Kidney (tissue), 14 donors: ENCODE data around the gene B3GALT2. TPM values are rescaled to one million over a fixed set of nuclear protein-coding genes. Genes with fewer than 3 reads are reported as not detected.

Experiments
- DNase-seq, 5 donors: peaks; one replicate each; pipeline ENCODE4 v3.0.0-alpha.2; 2013 to 2020
- FAIRE-seq: peaks from 2 replicates; lab custom pipeline; 2012; peaks lifted over from hg19 to GRCh38; lab: Jason Lieb, UNC
- H3K27ac ChIP-seq, 2 donors: one replicate each; pipeline ENCODE4 v1.7.0; 2013; ENCODE audit warnings: low read depth in 2 of 2, low read length in 2 of 2, inconsistent platforms in 1 of 2
- H3K27me3 ChIP-seq: one replicate; pipeline ENCODE4 v1.7.1; 2013; ENCODE audit warnings: low read length, inconsistent platforms; ENCODE audit not compliant: control insufficient read depth, insufficient read depth
- H3K36me3 ChIP-seq, 3 donors: one replicate each; pipeline versions ENCODE4 v1.7.0 to v1.7.1; 2013; ENCODE audit warnings: low read length in 3 of 3, control low read depth in 1 of 3, inconsistent platforms in 1 of 3; ENCODE audit not compliant: insufficient read depth in 3 of 3, control insufficient read depth in 2 of 3
- H3K4me1 ChIP-seq, 3 donors: one replicate each; pipeline versions ENCODE4 v1.7.0 to v1.7.1; 2013; ENCODE audit warnings: low read length in 3 of 3, inconsistent platforms in 1 of 3, low read depth in 1 of 3; ENCODE audit not compliant: control insufficient read depth in 2 of 3, insufficient read depth in 2 of 3
- H3K4me3 ChIP-seq, 3 donors: one replicate each; pipeline versions ENCODE4 v1.7.0 to v1.8.1; 2013; ENCODE audit warnings: low read length in 3 of 3, control low read depth in 1 of 3, inconsistent platforms in 1 of 3
- H3K9ac ChIP-seq, 3 donors: one replicate each; pipeline versions ENCODE4 v1.7.0 to v1.7.1; 2013; ENCODE audit warnings: low read length in 3 of 3, control low read depth in 1 of 3, inconsistent platforms in 1 of 3
- H3K9me3 ChIP-seq, 3 donors: one replicate each; pipeline versions ENCODE4 v1.7.0 to v1.7.1; 2013; ENCODE audit warnings: low read length in 3 of 3, control low read depth in 1 of 3, inconsistent platforms in 1 of 3; ENCODE audit not compliant: control insufficient read depth in 2 of 3, insufficient read depth in 1 of 3
- intact Hi-C: fragments of 100-400 bp; cut with DNase I; formaldehyde crosslinking; loops from one replicate; pipeline ENCODE4 v1.11.1; 2022
- polyA plus RNA-seq: library from polyadenylated mRNA; stranded (reverse); fragments of 350-450 nt; fragmentation: Illumina TruSeq; extraction: RNeasy Lipid Tissue Mini Kit (QIAGEN cat#74804); gene quantifications from one replicate; pipeline ENCODE4 v1.2.3, GENCODE V29; 2014; ENCODE audit warnings: low read depth, low replicate concordance; ENCODE audit not compliant: insufficient read depth
- total RNA-seq: library from RNA; stranded (reverse); fragmentation: NEBNext Ultra II Directional; extraction: Animal tissue kit (Norgen Biotek cat#: 25700); gene quantifications from one replicate; pipeline ENCODE4 v1.2.1, GENCODE V29; 2021
- TF ChIP-seq, protein P1 (sequence below): IDR thresholded peaks from 3 replicates; pipeline ENCODE4 v1.5.1; 2012; ENCODE audit warnings: mild to moderate bottlenecking, moderate library complexity, borderline replicate concordance; ENCODE audit not compliant: insufficient read depth; ENCODE audit errors: extremely low read depth
- donor health status: control.
- donor health status: control.
- donor health status: control.
- donor health status: control.
- donor health status: control.
- donor health status: DM: yes; HTN: yes; CAD: no.
- donor health status: Normal renal cell carcinoma (clear cell type).

The B3GALT2 gene
- total and polyA plus RNA-seq, 2 donors from 2014 or later = 0.25 to 2.2 TPM

DNA sequence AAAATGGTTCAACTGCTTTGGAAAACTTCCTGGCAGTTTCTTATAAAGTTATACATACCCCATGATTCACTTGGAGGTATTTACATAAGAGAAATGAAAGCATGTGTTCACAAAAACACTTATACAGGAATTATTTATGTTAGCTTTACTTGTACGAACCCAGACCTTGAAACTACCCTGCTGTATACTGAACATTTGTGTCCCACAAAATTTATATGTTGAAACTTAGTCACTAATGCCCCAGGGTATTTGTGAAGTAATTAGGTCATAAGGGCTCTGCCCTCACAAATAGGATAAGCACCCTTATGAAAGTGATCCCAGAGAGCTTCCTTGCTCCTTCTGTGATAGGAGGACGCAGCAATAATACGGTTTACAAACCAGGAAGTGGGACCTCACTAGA, 42.7 kb upstream of the B3GALT2 start:
- TF ChIP-seq, protein P1, sequence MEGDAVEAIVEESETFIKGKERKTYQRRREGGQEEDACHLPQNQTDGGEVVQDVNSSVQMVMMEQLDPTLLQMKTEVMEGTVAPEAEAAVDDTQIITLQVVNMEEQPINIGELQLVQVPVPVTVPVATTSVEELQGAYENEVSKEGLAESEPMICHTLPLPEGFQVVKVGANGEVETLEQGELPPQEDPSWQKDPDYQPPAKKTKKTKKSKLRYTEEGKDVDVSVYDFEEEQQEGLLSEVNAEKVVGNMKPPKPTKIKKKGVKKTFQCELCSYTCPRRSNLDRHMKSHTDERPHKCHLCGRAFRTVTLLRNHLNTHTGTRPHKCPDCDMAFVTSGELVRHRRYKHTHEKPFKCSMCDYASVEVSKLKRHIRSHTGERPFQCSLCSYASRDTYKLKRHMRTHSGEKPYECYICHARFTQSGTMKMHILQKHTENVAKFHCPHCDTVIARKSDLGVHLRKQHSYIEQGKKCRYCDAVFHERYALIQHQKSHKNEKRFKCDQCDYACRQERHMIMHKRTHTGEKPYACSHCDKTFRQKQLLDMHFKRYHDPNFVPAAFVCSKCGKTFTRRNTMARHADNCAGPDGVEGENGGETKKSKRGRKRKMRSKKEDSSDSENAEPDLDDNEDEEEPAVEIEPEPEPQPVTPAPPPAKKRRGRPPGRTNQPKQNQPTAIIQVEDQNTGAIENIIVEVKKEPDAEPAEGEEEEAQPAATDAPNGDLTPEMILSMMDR = no peak
- FAIRE-seq (no peak), DNase-seq (no peak)
- Histone ChIP-seq H3K9ac (no peak overlapping the region), H3K9me3 (peaks cover 0 to 1% (median 0%) of the 10 kb centered on the region in 3 donors), H3K4me3 (no peak overlapping the region), H3K27ac (no peak overlapping the region), H3K36me3 (no peaks in the 10 kb centered on the region), H3K4me1 (no peaks in the 10 kb centered on the region), H3K27me3 (no peaks in the 10 kb centered on the region)
- intact Hi-C loops = no loop called here

DNA sequence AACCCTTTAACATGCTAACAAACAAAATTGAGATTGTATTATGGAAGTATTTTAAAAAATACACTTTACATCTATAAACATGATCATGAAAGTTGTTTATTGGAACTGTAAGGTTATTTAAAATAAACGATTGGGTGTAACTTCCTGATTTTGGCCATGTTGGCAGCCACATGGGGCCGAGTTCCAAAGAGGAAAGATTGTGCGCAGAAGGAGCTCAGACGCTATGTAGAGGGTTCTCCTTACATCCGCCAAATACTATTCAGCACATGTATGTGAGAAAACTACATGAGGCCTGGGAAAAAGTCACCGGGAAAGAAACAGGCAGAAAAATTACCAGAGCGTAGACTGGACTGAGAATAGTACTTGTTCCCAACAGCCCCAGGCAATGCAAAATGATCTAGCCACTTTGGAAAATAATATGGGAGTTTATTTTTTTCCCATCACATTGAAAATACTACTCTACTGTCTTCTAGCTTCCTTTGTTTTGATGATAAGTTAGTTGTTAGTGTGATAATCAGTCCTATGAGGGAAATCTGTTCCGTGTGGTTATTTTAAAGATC, 35.7 kb upstream of the B3GALT2 start:
- TF ChIP-seq, protein P1 = no peak
- no peak overlapping the region for H3K27ac ChIP-seq
- H3K4me3 ChIP-seq = no peak overlapping the region
- H3K4me1 ChIP-seq = no peaks in the 10 kb centered on the region
- intact Hi-C loops = no loop called here
- H3K9me3 ChIP-seq = peaks cover 0 to 1% (median 0%) of the 10 kb centered on the region in 3 donors
- H3K9ac ChIP-seq = no peak overlapping the region
- H3K36me3 ChIP-seq = no peaks in the 10 kb centered on the region
- FAIRE-seq (no peak), DNase-seq (no peak)
- H3K27me3 ChIP-seq = no peaks in the 10 kb centered on the region

DNA sequence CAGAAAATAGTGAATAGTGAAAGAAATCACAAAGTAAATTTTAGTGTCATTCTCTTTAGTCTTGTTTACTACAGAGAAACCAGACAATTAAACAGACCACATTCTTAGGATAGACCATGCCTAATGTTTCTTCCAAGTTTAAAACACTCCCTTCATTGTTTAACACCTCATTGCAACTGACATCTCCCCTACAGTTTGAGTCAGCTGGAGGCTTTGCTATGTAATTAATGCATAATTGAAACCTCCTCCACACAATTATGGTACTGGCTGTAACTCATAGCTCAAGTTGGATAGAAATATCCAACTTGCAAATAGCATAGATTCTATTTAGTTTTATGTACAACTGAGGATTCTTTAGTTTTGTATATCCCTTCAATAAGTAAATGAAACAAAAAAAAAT, 35.2 kb upstream of the B3GALT2 start:
- intact Hi-C loops = no loop called here
- no peak for FAIRE-seq
- H3K4me3 ChIP-seq = no peak overlapping the region
- H3K27ac ChIP-seq = no peak overlapping the region
- DNase-seq = peak in 1 of 5 donors; percentile 16
- no peak overlapping the region for H3K9ac ChIP-seq
- TF ChIP-seq, protein P1 = no peak
- no peaks in the 10 kb centered on the region for H3K36me3 ChIP-seq
- peaks cover 0 to 1% (median 0%) of the 10 kb centered on the region in 3 donors for H3K9me3 ChIP-seq
- no peaks in the 10 kb centered on the region for H3K4me1 ChIP-seq
- H3K27me3 ChIP-seq = no peaks in the 10 kb centered on the region

DNA sequence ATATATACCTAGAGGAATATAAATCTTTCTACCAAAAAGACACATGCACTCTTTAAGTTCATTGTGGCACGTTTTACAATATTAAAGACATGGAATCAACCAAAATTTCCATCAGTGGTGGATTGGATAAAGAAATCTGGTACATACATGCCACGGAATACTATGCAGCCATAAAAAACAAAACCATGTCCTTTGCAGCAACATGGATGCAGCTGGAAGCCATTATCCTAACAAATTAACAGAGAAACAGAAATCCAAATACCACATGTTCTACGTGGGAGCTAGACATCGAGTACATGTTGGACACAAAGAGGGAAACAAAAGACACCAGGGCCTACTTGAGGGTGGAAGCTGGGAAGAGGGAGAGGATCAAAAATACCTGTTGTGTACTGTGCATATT, 33.0 kb upstream of the B3GALT2 start:
- Histone ChIP-seq H3K27me3 (no peaks in the 10 kb centered on the region), H3K9me3 (no peaks in the 10 kb centered on the region), H3K9ac (no peak overlapping the region), H3K4me1 (no peaks in the 10 kb centered on the region), H3K4me3 (no peak overlapping the region), H3K27ac (no peak overlapping the region), H3K36me3 (peaks cover 0 to 2% (median 2%) of the 10 kb centered on the region in 3 donors)
- DNase-seq (no peak), FAIRE-seq (no peak)
- intact Hi-C loops = no loop called here
- TF ChIP-seq, protein P1 = no peak
